HG02973 (cell line): Measurements from ENCODE around the gene RPUSD1.
A peak's percentile ranks its signal among the peaks of the same experiment; 100 is the strongest.

Experiments used
- ATAC-seq: cut with Tn5 transposase; IDR thresholded peaks from one replicate; pipeline ENCODE4 v1.9.1; 2021; ENCODE audit warnings: moderate library complexity; ENCODE audit not compliant: unreplicated experiment

Gene RPUSD1

DNA sequence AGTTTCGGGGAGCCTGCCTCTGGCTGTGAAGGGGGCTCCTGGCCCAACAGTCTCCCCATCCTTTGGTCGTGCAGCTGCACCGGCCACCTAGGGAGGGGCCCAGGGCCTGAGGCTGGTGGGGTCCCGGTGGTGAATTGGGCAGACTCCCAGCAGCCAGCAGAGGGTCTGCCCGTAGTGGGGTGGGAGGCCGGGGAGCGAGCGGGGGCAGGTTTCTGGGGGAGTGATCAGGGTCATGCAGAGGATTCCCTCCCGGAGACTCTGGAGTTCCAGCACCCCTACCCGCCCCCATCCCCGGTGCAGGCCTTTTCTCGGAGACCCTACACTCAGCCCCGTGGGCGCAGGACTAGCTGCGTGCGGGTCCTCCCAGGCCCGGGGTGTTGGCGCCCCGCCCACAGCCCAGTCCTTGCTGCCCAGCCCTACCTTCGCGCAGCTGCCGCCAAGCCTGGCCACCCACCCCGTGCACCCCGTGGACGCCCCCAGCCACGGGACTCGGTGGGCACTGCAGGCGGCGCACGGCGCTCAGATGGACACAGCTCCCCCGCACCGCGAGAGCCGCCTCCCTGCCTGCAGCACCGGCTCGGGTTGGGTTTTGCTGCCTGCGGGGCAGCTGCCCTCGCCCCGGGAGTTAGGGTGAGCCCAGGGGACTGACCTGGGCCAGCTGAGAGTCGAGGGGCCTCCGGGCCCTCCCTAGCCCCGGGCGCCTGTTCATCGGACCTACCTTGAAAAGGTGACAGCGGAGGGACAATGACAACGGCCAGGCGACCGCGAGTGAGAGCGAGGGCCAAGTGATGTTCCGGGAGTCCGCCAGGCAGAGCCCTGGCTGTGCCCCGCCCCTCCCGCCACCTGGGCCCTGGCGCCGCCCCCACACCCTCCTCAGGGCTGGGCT is 12.0 kb upstream of the RPUSD1 start, which contains the start of gene GNG13:
Gene GNG13 (minus strand): TSS at position 787 of the 886 bp plus-strand sequence. CDS start 1,657 bp downstream, outside the sequence.
- no peak for ATAC-seq

DNA sequence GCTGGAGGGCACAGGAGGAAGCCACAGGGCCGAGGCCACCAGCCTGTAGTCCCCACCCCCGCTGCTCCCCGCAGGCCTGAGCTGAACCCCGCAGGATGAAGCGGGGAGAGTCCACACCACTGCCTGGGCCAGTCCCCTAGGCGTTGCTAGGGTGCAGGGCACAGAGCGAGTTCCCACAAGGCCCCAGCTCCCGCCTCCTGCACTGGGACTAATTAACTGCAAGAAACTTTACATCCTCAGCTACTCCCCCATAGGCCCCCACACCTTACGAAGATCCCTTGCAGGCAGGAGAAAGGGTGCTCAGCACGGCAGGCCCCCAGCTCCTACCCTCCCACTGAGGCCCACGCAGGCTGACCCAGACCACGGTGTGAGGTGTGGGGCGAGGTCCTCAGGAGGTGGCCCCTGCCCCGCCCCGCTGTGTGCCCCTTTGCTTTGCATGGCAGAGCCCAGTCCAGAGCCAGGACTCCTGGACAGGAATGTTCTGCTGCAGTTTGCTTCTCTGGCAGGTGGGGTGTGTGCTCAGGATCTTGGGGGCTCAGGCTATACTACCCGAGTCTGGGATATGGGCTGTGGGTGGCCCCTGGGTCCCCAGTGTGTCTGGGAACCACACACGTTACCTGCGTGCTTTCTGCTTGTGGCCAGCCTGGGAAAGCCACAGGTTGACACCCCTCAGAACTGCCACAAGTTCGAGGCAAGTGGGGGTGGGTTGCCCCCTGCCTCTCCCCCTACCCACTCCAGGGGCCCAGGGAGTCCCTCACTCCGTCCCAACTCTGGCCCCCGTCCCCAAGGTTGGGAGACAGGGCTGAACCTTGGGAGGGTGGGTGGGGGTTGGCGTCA is 11.1 kb upstream of the RPUSD1 start:
- no peak for ATAC-seq

DNA sequence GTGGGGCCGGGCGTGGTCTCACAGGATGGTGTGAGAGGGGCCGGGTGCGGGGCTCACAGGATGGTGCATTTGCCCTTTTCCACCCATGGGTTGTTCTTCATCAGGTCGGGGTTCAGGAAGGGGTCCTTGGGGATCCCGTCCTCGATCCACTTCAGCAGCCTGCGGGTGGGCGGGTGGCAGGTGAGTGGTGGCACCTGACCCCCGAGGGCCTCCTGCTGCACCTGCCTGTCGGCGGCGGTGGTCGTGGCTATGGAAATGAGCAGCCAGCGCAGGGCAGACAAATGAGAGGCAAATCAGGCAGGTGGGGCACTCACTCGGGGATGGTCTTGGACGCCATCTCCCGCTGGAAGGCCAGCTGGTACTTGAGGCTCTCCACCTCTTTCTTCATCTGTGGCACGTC is 10.5 kb upstream of the RPUSD1 start:
- ATAC-seq: no peak

- no peak for ATAC-seq
Observed at GRCh38 chr16:797686-798085, 9.5 kb upstream of the RPUSD1 start.

- no peak for ATAC-seq
Observed at GRCh38 chr16:797120-797420, 8.9 kb upstream of the RPUSD1 start.

DNA sequence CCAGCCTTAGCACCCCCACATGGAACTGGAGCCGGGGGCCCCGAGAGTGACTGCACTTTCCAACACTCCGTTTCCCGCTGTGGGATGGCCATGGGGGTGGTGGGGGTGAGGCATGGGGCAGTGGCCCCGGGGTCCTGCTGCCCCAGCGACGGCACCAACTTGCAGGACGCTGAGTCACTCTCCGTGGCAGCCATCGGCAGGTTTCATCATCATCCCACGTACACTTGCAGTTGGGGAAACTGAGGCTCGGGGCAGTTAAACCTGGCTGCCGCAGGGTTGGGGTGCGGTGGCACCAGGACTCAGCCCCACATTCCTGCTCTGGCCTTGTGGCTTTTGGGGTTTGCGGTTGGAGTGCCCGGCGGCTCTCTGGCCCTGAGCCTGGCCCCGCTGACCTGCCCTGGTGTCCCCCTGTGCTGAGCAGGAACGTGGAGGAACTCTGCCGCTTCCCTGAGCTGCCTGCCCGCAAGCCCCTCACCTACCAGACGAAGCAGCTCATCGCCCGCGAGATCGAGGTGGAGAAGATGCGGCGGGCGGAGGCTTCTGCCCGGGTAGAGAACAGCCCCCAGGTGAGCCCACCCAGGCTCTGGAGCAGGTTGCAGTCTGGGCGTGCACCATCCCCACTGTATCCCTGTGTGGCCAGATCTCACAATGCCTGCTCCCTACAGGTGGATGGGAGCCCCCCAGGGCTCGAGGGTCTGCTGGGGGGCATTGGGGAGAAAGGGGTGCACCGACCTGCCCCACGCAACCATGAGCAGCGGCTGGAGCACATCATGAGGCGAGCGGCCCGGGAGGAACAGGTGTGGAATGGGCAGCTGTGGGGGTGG is 8.3 kb upstream of the RPUSD1 start:
- no peak for ATAC-seq

DNA sequence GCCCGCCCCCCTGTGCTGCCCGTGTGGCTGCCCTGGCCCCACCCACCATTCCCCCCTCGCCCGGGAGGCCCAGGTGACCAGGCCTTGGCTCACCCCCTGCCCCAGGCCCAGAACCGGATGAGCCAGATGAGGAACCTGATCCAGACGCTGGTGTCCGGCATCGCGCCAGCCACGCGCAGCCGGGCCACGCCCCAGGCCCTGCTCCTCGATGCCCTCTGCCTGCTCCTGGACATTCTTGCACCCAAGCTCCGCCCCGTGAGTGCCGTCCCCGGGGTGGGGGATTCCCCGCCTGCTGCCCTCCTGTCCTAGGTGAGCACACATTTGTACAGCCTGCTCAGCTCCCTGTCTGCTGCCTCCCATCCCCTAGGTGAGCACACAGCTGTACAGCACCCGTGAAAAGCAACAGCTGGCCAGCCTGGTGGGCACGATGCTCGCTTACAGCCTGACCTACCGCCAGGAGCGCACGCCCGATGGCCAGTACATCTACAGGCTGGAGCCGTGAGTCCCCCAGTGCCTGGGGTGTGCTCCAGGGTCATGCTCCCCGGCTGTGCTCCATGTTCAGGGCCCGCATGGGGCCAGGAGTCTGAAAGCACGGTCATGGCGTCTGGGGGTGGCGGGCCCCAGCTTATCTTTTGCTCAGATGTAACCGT is 7.5 kb upstream of the RPUSD1 start:
- ATAC-seq: no peak

DNA sequence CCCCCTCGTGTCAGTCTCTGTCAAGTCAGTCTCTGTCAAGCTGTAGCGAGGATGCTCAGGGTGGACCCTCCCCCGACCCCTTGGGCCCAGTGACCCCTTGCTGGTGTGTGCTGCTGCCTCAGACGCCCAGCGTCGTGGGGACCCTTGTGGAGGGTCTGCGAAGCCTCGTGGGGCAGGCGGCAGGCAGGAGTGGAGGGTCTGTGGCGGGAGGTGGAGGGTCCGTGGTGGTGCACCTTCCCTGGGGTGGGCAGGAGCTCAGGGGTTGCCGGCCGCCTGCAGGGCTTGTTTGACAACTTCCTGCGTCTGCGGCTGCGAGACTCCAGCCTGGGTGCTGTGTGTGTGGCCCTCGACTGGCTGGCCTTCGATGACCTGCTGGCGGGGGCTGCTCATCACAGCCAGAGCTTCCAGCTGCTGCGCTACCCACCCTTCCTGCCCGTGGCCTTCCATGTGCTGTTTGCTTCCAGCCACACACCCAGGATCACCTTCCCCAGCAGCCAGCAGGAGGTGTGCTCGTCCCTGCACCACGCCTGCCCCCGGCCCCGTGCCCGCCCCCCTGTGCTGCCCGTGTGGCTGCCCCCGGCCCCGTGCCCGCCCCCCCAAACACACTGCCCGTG is 6.8 kb upstream of the RPUSD1 start:
- ATAC-seq: no peak

DNA sequence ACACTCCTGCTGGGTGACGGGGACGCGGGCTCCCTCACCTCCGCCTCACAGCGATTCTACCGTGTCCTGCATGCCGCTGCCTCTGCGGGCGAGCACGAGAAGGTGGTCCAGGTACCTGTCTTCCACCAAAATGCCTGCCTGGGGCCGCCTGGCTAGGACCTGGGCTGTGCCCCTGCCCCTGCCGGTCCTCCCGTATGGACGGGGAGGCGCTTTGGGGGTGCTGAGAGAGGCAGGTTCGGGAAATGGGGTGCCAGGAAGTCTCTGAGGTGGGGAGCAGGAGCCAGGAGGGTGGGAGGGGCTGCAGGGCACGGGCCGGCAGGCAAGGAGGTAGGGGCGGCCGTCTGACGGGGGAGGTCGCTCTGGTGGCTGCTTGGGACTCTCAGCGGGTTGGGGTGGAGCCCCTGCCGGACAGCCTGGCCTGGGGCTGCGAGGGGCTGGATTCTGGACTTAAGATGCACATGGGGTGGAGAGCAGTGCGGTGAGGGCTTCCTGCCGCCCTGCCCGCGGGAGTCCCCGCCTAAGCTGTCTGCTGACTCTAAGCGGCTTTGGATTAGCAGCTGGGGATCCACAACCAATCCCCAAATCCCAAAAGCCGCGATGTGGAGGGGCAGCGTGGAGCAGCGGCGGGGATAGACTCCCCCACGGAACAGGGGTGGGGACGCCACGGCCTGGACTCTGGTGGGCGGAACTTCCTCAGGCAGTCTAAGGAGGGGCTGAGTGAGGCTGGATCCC is 6.1 kb upstream of the RPUSD1 start:
- no peak for ATAC-seq

- no peak for ATAC-seq
Observed at GRCh38 chr16:793414-793813, 5.2 kb upstream of the RPUSD1 start.

GRCh38 chr16:792221-792995 is 4.2 kb upstream of the RPUSD1 start:
- ATAC-seq: no peak

- no peak for ATAC-seq
Observed at GRCh38 chr16:791131-791530, 3.0 kb upstream of the RPUSD1 start.

- no peak for ATAC-seq
Observed at GRCh38 chr16:790086-790485, 1.9 kb upstream of the RPUSD1 start.

DNA sequence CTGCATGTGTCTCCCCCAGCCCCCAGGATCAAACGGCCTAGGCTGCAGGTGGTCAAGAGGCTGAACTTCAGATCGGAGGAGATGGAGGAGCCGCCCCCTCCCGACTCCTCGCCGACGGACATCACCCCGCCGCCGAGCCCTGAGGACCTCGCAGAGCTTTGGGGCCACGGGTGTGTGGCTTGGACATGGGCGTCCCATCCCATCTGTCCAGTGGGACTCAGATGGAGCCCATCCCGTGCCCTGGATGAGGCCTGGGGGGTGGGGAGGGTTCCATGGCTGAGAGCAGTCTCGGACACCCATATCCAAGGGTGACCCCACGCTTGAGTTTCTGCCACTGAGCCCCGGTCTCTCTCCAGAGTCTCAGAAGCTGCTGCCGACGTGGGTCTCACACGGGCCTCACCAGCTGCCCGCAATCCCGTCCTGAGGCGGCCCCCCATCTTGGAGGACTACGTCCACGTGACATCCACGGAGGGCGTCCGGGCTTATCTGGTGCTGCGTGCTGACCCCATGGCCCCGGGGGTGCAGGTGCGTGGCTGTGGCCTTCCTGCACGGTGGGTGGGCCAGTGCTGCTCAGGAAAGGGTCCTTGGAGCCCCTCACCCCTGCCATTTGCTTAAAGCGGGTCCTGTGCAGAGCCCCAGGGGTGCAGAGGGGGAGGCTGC is 1.1 kb upstream of the RPUSD1 start:
- no peak for ATAC-seq

- ATAC-seq: peak; percentile 65
Observed at GRCh38 chr16:788399-789126, 382 bp upstream of the RPUSD1 start, which contains the start of gene CHTF18. CHTF18 (plus strand) TSS chr16:788620; CDS start chr16:788685, 65 bp downstream.

GRCh38 chr16:787321-787966 is 737 bp downstream of the RPUSD1 start:
- ATAC-seq: no peak
